ENCODE measurements around the gene TRIM44. TPM values are rescaled to one million over a fixed set of nuclear protein-coding genes. Genes with fewer than 3 reads are reported as not detected.

The TRIM44 gene
- total and polyA plus RNA-seq, 5 donors from 2014 or later = 9.4 to 32.8 (median 22.2) TPM

DNA sequence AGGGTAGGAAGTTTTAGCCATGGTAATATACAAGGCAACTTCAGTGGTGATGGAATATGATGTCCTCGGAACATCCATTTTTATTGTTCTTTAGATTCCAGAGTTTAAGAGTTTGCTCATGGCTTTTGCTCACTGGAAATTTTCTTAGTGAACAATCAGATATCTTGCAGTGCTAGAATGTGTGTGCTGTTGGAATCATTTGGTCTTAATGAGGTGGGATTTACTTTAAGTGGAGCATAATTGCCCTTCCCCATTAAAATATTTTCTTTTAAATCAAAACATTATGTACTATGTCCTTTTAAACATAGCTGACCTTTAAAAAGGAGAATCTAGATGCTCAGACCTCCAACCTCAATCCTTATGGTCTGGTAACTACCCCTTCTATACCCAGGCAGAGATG, 204.0 kb downstream of the TRIM44 start:
- Mint-ChIP-seq H3K27me3 (peaks cover 10% of the 10 kb centered on the region), H3K4me3 (peak overlapping the region in 1 of 4 donors; percentile 27), H3K27ac (no peak overlapping the region), H3K36me3 (no peaks in the 10 kb centered on the region), H3K9me3 (peaks cover 0 to 27% (median 9%) of the 10 kb centered on the region in 7 donors), H3K4me1 (no peaks in the 10 kb centered on the region)
- no peak overlapping the region for H3K4me3 ChIP-seq (ENCODE audit: low read depth, low read length)
- no peaks in the 10 kb centered on the region for H3K36me3 ChIP-seq (ENCODE audit: control insufficient read depth, insufficient read depth, low read length)
- H3K27ac ChIP-seq (ENCODE audit: insufficient read depth, low read length, poor library complexity, severe bottlenecking) = no peak overlapping the region
- no peaks in the 10 kb centered on the region for H3K27me3 ChIP-seq (ENCODE audit: control insufficient read depth, insufficient read depth, low read length)
- H3K9me3 ChIP-seq (ENCODE audit: control insufficient read depth in 2 of 2, low read length in 2 of 2) = peaks cover 6 to 11% of the 10 kb centered on the region in 2 experiments
- ATAC-seq (ENCODE audit: low read depth in 2 of 2) (no peak), DNase-seq (no peak)
- H3K4me1 ChIP-seq (ENCODE audit: control insufficient read depth, insufficient read depth, low read length, poor library complexity, severe bottlenecking) = no peaks in the 10 kb centered on the region

Other genes with a start within 250 kb of the TRIM44 start
- gene SLC1A2, start 243.2 kb upstream of the TRIM44 start, total RNA-seq = not detected
- gene SLC1A2, start 243.2 kb upstream of the TRIM44 start, polyA plus RNA-seq = under 1 TPM in 2 of 4 donors, not detected in 2; 0.08 to 0.23 TPM
- not detected for gene PAMR1, start 137.2 kb upstream of the TRIM44 start, total RNA-seq
- gene PAMR1, start 137.2 kb upstream of the TRIM44 start, polyA plus RNA-seq = not detected
- not detected for gene FJX1, start 44.3 kb upstream of the TRIM44 start, total RNA-seq
- gene FJX1, start 44.3 kb upstream of the TRIM44 start, polyA plus RNA-seq = not detected